HFFc6 (cell line): ENCODE results near the gene ADM. TPM values are rescaled to one million over a fixed set of nuclear protein-coding genes. Genes with fewer than 3 reads are reported as not detected.

Experiments used
- DNase-seq: peaks from one replicate; pipeline ENCODE4 v3.0.0-alpha.2; 2018
- H3K27ac Mint-ChIP-seq: 2 replicates; pipeline ENCODE4 v1.8.0; 2020; ENCODE audit warnings: mild to moderate bottlenecking, mixed read lengths
- H3K27me3 Mint-ChIP-seq: 2 replicates; pipeline ENCODE4 v1.8.0; 2021; ENCODE audit warnings: mild to moderate bottlenecking, moderate library complexity, mixed read lengths; ENCODE audit not compliant: insufficient read depth
- H3K36me3 Mint-ChIP-seq: 2 replicates; pipeline ENCODE4 v1.8.0; 2021; ENCODE audit warnings: low read depth, mixed read lengths
- H3K4me1 Mint-ChIP-seq: 2 replicates; pipeline ENCODE4 v1.8.0; 2020; ENCODE audit warnings: low read depth, mixed read lengths
- H3K4me3 Mint-ChIP-seq: 2 replicates; pipeline ENCODE4 v1.8.0; 2020; ENCODE audit warnings: mild to moderate bottlenecking, moderate library complexity, mixed read lengths
- H3K9me3 Mint-ChIP-seq: 2 replicates; pipeline ENCODE4 v1.8.0; 2020; ENCODE audit warnings: mild to moderate bottlenecking, mixed read lengths
- total RNA-seq, 6 experiments: library from RNA; stranded (reverse); fragmentation: NEBNext Ultra II Directional; extraction: Animal tissue kit (Norgen Biotek cat#: 25700); gene quantifications; 2 replicates in 1 of 6; 3 replicates in 5 of 6; pipeline ENCODE4 v1.2.3, GENCODE V29; 2021
- TF ChIP-seq, protein P1 (sequence below): fragments of 200-600 bp; sonication (generic); IDR thresholded peaks from 2 replicates; pipeline ENCODE4 v1.5.0; 2021; ENCODE audit warnings: antibody characterized with exemption, mild to moderate bottlenecking

Gene ADM
- total RNA-seq, 6 experiments from 2014 or later, result 219 to 346 (median 321) TPM

DNA sequence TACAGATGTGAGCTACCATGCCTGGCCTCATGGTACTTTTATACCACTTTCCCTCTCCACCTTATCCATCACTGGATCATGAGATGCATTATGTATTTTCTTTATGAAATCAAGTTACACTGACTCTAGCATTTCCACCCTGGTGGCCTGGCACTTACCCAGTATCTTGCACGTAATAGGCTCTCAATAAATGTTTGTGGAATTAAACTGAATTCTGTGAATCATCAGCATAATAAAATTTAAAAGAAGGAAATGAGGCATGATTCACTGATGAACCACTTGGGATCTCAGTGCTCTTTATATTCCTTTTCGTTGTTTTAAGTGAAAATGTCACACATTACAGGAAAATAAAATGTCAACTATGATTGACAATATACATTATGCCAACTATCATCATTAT lies 25.1 kb downstream of the ADM start:
- Mint-ChIP-seq H3K4me3 (peak overlapping the region; percentile 38; the same call in 1 of the 2 replicates), H3K36me3 (no peaks in the 10 kb centered on the region), H3K9me3 (no peaks in the 10 kb centered on the region), H3K4me1 (peaks cover 72% of the 10 kb centered on the region), H3K27me3 (peaks cover 2% of the 10 kb centered on the region; the same call in 1 of the 2 replicates), H3K27ac (peak overlapping the region; percentile 84)
- TF ChIP-seq, protein P1, sequence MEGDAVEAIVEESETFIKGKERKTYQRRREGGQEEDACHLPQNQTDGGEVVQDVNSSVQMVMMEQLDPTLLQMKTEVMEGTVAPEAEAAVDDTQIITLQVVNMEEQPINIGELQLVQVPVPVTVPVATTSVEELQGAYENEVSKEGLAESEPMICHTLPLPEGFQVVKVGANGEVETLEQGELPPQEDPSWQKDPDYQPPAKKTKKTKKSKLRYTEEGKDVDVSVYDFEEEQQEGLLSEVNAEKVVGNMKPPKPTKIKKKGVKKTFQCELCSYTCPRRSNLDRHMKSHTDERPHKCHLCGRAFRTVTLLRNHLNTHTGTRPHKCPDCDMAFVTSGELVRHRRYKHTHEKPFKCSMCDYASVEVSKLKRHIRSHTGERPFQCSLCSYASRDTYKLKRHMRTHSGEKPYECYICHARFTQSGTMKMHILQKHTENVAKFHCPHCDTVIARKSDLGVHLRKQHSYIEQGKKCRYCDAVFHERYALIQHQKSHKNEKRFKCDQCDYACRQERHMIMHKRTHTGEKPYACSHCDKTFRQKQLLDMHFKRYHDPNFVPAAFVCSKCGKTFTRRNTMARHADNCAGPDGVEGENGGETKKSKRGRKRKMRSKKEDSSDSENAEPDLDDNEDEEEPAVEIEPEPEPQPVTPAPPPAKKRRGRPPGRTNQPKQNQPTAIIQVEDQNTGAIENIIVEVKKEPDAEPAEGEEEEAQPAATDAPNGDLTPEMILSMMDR, result peak; percentile 22; the same call in 1 of the 2 replicates
- peak; percentile 90 for DNase-seq

DNA sequence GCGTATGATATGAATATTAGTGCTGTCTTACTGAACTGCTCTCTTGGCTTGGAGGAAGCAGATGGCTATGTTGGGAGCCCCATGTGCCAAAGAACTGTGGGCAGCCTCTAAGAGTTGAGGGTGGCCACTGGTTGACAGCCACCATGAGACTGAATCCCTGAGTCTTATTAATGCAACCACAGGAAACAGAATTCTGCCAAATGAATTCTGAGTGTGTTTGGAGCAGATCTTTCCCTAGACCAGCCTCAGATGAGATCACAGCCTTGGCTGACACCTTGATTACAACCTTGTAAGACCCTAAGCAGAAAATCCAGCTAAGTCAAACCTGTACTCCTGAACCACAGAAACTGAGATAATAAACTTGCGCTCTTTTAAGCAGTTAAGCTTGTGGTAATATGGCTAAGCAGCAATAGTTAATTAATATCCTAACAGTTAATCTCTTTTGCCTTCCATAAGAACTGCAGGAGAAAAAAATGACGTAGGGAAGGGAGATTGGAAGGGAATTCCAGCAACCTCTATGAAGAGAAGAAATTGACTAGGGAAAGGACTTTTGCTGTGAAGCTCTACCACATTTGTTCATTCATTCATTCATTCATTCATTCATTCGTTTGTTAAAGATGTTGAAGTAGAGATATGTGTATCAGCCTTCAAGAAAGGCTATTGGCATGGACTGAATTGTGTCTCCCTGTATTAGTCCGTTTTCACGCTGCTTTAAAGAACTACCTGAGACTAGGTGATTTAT lies 26.8 kb downstream of the ADM start:
- Mint-ChIP-seq H3K27me3 (peaks cover 2% of the 10 kb centered on the region; the same call in 1 of the 2 replicates), H3K4me1 (peaks cover 54% of the 10 kb centered on the region), H3K9me3 (no peaks in the 10 kb centered on the region), H3K36me3 (no peaks in the 10 kb centered on the region), H3K27ac (0 out of 2 replicates have a peak overlapping the region, but pooled peaks have one; percentile 25), H3K4me3 (no peak overlapping the region)
- no peak for DNase-seq
- TF ChIP-seq, protein P1, result no peak

DNA sequence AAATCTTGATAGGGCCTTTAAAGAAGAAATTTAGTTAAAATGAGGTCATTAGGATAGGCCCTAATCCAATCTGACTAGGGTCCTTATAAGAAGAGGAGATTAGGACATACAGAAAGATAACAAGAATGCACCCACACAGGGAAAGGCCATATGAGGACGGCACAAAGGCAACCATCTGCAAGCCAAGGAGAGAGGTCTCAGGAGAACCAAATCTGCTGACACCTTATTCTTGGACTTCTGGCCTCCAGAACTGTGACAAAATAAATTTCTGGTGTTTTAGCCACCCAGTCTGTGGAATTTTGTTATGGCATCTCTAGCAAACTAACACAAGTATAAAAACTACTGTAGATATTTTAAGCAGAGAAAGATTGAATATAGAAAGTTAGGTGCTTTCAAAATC lies 28.6 kb downstream of the ADM start:
- TF ChIP-seq, protein P1, result no peak
- Mint-ChIP-seq H3K27ac (no peak overlapping the region), H3K9me3 (no peaks in the 10 kb centered on the region), H3K4me3 (no peak overlapping the region), H3K4me1 (peaks cover 36% of the 10 kb centered on the region), H3K36me3 (no peaks in the 10 kb centered on the region), H3K27me3 (peaks cover 2% of the 10 kb centered on the region; the same call in 1 of the 2 replicates)
- DNase-seq, result no peak

DNA sequence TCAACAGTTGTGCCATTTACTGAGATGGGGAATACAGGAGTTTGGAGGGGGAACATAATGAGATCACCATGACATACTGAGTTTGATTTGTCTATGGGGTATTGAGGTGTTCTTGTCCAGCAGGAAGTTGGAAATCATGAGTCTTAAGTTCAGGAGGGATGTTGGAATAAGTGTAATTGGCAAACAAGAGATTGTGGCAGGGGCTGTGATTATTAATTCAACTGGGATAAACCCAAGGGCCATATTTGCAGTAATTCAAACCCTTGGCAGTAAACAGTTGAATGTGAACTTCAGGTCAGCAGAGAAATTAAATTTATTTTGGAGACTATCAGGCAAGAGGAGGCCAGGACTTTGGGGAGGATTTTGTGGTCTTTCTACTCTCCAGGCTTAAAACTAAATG lies 33.4 kb downstream of the ADM start:
- no peaks in the 10 kb centered on the region; the same call in 1 of the 2 replicates for H3K27me3 Mint-ChIP-seq
- no peaks in the 10 kb centered on the region for H3K36me3 Mint-ChIP-seq
- TF ChIP-seq, protein P1, result no peak
- H3K4me3 Mint-ChIP-seq, result no peak overlapping the region
- no peak overlapping the region for H3K27ac Mint-ChIP-seq
- no peaks in the 10 kb centered on the region; the same call in 1 of the 2 replicates for H3K9me3 Mint-ChIP-seq
- DNase-seq, result no peak
- no peaks in the 10 kb centered on the region for H3K4me1 Mint-ChIP-seq

DNA sequence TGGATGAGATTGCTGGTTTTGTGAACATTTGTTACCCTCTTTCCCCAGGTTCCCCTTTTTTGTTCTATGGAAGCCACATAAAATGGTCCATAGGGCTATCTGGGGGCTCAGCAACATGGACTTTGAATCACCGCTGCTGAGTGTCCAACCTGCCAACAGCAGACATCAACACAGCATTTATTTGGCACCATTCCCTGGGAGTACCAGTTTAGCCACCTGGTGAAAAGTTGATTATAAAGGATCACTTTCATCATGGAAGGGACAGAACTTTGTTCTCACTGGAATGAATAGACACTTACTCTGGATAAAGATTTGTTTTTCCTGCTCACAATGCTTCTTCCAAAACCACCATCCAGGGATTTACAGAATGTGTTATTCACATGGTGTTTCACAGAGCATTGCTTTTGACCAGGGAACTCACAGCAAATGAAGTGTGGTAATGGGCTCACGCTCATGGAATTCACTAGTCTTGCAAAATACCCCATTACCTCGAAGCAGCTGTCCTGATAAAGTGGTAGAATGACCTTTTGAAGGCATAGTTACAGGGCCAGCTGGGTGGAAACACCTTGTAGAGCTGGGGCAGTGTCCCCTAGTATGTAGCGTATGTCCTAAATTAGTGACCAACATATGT lies 43.9 kb downstream of the ADM start:
- no peaks in the 10 kb centered on the region; the same call in 1 of the 2 replicates for H3K9me3 Mint-ChIP-seq
- no peaks in the 10 kb centered on the region; the same call in 1 of the 2 replicates for H3K36me3 Mint-ChIP-seq
- peak; percentile 55 for DNase-seq
- H3K27me3 Mint-ChIP-seq, result peaks cover 5% of the 10 kb centered on the region
- H3K27ac Mint-ChIP-seq, result peak overlapping the region; percentile 59; the same call in 1 of the 2 replicates
- H3K4me3 Mint-ChIP-seq, result no peak overlapping the region; the same call in 1 of the 2 replicates
- TF ChIP-seq, protein P1, result no peak
- H3K4me1 Mint-ChIP-seq, result peaks cover 54% of the 10 kb centered on the region
